HCT116 (cell line): ENCODE data around the gene AJUBA. TPM values are rescaled to one million over a fixed set of nuclear protein-coding genes. Genes with fewer than 3 reads are reported as not detected.

Experiments used
- ATAC-seq: fragments of 200-7000 bp; cut with Tn5 transposase; 2 replicates; pipeline ENCODE4 v1.9.1; 2020; ENCODE audit warnings: mild to moderate bottlenecking, moderate library complexity
- BruUV-seq: library from RNA; stranded (reverse); fragments of 400-500 nt; replicated peaks from 2 replicates; lab custom pipeline; 2021; lab: Mats Ljungman, UMichigan
- CTCF ChIA-PET: fragments of 300-600 bp; sonication (Branson Sonifier 250); formaldehyde crosslinking; loops from one replicate; lab custom pipeline; 2021; ENCODE audit warnings: antibody characterized with exemption; lab: Charles Lee
- POLR2A ChIA-PET: fragments of 300-600, 350-600 bp; sonication (Branson Sonifier 250); formaldehyde crosslinking; loops from one replicate; lab custom pipeline; 2021; ENCODE audit warnings: antibody characterized with exemption; lab: Charles Lee
- RAD21 ChIA-PET, 2 experiments: fragments of 300-600 bp; sonication (Branson Sonifier 250); formaldehyde crosslinking; loops; one replicate each; lab custom pipeline; 2023; ENCODE audit warnings: low total read pairs in 2 of 2; ENCODE audit not compliant: uncharacterized antibody in 2 of 2, unreplicated experiment in 2 of 2, low non-redundant PET in 1 of 2; lab: Charles Lee
- DNase-seq: peaks from one replicate; pipeline ENCODE4 v3.0.0-alpha.2; 2010; ENCODE audit warnings: low read depth, low spot score
- H2AFZ ChIP-seq: fragments of 200-600 bp; shearing (Covaris generic), sonication (generic); 2 replicates; pipeline ENCODE4 v1.6.1; 2017; ENCODE audit warnings: low read depth, mixed run types, mixed read lengths, antibody characterized with exemption, low read length; ENCODE audit not compliant: poor library complexity, severe bottlenecking
- H3K27ac ChIP-seq: 2 replicates; pipeline ENCODE4 v1.5.1; 2012; ENCODE audit warnings: low read depth, low read length
- H3K27me3 ChIP-seq: fragments of 200-600 bp; sonication (generic); 2 replicates; pipeline ENCODE4 v1.6.1; 2016; ENCODE audit warnings: mixed run types, low read length, mixed read lengths; ENCODE audit not compliant: insufficient read depth
- H3K36me3 ChIP-seq, 2 experiments: fragments of 200-500 bp in 1 of 2; fragments of 200-600 bp in 1 of 2; sonication (Bioruptor generic) in 1 of 2; sonication (generic) in 1 of 2; 2 replicates each; pipeline versions ENCODE4 v1.5.1 to v1.6.1; 2014 to 2016; ENCODE audit warnings: low read length in 2 of 2, inconsistent platforms in 1 of 2, mixed read lengths in 1 of 2, mixed run types in 1 of 2; ENCODE audit not compliant: insufficient read depth in 2 of 2, control insufficient read depth in 1 of 2
- H3K4me1 ChIP-seq, 2 experiments: fragments of 200-600 bp in 1 of 2; sonication (generic) in 1 of 2; 2 replicates each; pipeline versions ENCODE4 v1.5.1 to v1.6.1; 2012 to 2017; ENCODE audit warnings: low read length in 2 of 2, inconsistent platforms in 1 of 2, mild to moderate bottlenecking in 1 of 2, mixed read lengths in 1 of 2, mixed run types in 1 of 2, moderate library complexity in 1 of 2; ENCODE audit not compliant: insufficient read depth in 2 of 2, control insufficient read depth in 1 of 2
- H3K4me2 ChIP-seq: fragments of 200-600 bp; sonication (generic); 2 replicates; pipeline ENCODE4 v1.6.1; 2017; ENCODE audit warnings: mixed run types, low read length, mixed read lengths
- H3K4me3 ChIP-seq, 2 experiments: fragments of 200-600 bp in 1 of 2; sonication (generic) in 1 of 2; replicated peaks in 1 of 2; 2 replicates each; pipeline ENCODE4 v1.5.1; 2011 to 2016; ENCODE audit warnings: low read length in 2 of 2, control low read depth in 1 of 2, low read depth in 1 of 2, mild to moderate bottlenecking in 1 of 2, mixed read lengths in 1 of 2, mixed run types in 1 of 2
- H3K79me2 ChIP-seq: fragments of 200-600 bp; sonication (generic); 2 replicates; pipeline ENCODE4 v1.6.1; 2017; ENCODE audit warnings: mild to moderate bottlenecking, mixed run types, low read length, moderate library complexity, mixed read lengths; ENCODE audit not compliant: insufficient read depth
- H3K9ac ChIP-seq: fragments of 200-600 bp; sonication (generic); 2 replicates; pipeline ENCODE4 v1.6.1; 2016; ENCODE audit warnings: low read length, mixed read lengths
- H3K9me2 ChIP-seq: fragments of 200-600 bp; sonication (generic), shearing (Covaris generic); 2 replicates; pipeline ENCODE4 v1.6.1; 2017; ENCODE audit warnings: mixed run types, mild to moderate bottlenecking, moderate library complexity; ENCODE audit not compliant: insufficient read depth
- H3K9me3 ChIP-seq, 2 experiments: fragments of 200-500 bp in 1 of 2; fragments of 200-600 bp in 1 of 2; sonication (Bioruptor generic) in 1 of 2; sonication (generic) in 1 of 2; 2 replicates each; pipeline ENCODE4 v1.6.1; 2014 to 2017; ENCODE audit warnings: low read length in 2 of 2, mixed read lengths in 2 of 2, inconsistent platforms in 1 of 2, low read depth in 1 of 2, mild to moderate bottlenecking in 1 of 2, mixed run types in 1 of 2, moderate library complexity in 1 of 2; ENCODE audit not compliant: control insufficient read depth in 1 of 2, insufficient read depth in 1 of 2
- H4K20me1 ChIP-seq: fragments of 200-600 bp; sonication (generic), shearing (Covaris generic); 2 replicates; pipeline ENCODE4 v1.6.1; 2017; ENCODE audit warnings: mixed run types, mild to moderate bottlenecking, moderate library complexity; ENCODE audit not compliant: insufficient read depth
- CEBPB ChIP-seq: IDR thresholded peaks from 2 replicates; pipeline ENCODE4 v1.6.1; 2012; ENCODE audit warnings: low read depth
- EZH2phosphoT487 ChIP-seq: fragments of 200-600 bp; IDR thresholded peaks from 2 replicates; pipeline ENCODE4 v1.6.1; 2018; ENCODE audit warnings: antibody characterized with exemption, borderline replicate concordance
- FOSL1 ChIP-seq: IDR thresholded peaks from 2 replicates; pipeline ENCODE4 v1.6.1; 2012; ENCODE audit warnings: low read depth
- SP1 ChIP-seq: IDR thresholded peaks from 2 replicates; pipeline ENCODE4 v1.6.1; 2012; ENCODE audit warnings: low read depth
- YY1 ChIP-seq: IDR thresholded peaks from 2 replicates; pipeline ENCODE4 v1.6.1; 2011; ENCODE audit warnings: low read length, low read depth, moderate library complexity, mild to moderate bottlenecking; ENCODE audit not compliant: insufficient replicate concordance; ENCODE audit errors: extremely low read depth
- ZNF274 ChIP-seq: fragments of 200-500 bp; sonication (Bioruptor generic); IDR thresholded peaks from 2 replicates; pipeline ENCODE4 v1.6.1; 2014; ENCODE audit warnings: mild to moderate bottlenecking, low read depth, low read length, inconsistent platforms
- intact Hi-C: fragments of 100-400 bp; cut with micrococcal nuclease; formaldehyde crosslinking; loops from 2 replicates; pipeline ENCODE4 v1.10.0; 2022
- total RNA-seq: library from RNA; stranded (reverse); gene quantifications from one replicate; pipeline ENCODE4 v1.2.1, GENCODE V29; 2021; ENCODE audit not compliant: unreplicated experiment
- TF ChIP-seq, protein P1 (sequence below), 3 experiments: fragments of 200-600 bp in 1 of 3; sonication (generic) in 1 of 3; IDR thresholded peaks in 2 of 3; conservative IDR thresholded peaks in 1 of 3; 2 replicates each; pipeline ENCODE4 v1.5.1; 2012 to 2017; ENCODE audit warnings: low read depth in 2 of 3, low read length in 2 of 3, antibody characterized with exemption in 1 of 3, borderline replicate concordance in 1 of 3, control low read depth in 1 of 3, mild to moderate bottlenecking in 1 of 3, mixed read lengths in 1 of 3, mixed run types in 1 of 3, moderate library complexity in 1 of 3; ENCODE audit not compliant: insufficient read depth in 1 of 3
- TF ChIP-seq, protein P2 (sequence below): IDR thresholded peaks from 2 replicates; pipeline ENCODE4 v1.6.1; 2012; ENCODE audit warnings: low read depth

AJUBA gene
- total RNA-seq, 1 experiment from 2014 or later = 39.7 TPM

DNA sequence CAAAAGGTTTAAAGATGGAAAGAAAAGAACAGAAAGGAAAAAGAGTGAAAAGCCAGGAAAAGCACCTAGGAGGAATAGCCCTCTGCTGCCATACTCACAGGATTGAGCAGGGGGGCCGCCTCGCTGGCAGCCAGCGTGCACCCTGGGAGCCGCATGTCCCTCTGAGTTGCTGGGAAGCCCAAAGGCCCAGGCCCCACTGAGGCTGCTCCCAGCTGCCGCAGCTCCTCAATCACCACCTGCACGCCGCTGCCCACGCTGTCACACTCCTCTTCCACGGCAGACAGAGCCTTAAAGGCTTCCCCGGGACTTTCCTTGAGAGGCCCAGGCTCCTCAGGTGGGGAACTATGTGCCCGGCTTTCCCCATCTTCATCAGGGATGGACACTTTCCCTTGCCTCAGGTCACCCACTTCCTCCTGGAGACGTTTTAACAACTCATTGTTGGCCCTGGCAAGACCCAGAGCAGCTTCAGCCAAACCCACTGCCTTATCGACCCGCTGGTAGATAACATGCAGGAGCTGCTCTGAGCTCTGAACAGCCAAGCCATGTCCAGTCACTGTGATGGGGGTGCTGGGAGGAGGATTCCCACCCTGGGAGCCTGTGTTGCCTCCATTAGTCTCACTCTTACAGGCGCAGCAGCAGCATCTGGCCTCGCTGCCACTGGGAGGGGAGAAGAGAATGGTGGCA lies 16.1 kb upstream of the AJUBA start:
- H3K9me2 ChIP-seq = no peaks in the 10 kb centered on the region
- H3K9me3 ChIP-seq = no peaks in the 10 kb centered on the region
- intact Hi-C loops = no loop called here
- TF ChIP-seq FOSL1 (no peak), SP1 (no peak), YY1 (no peak), CEBPB (no peak), ZNF274 (no peak), EZH2phosphoT487 (no peak)
- TF ChIP-seq, protein P1, sequence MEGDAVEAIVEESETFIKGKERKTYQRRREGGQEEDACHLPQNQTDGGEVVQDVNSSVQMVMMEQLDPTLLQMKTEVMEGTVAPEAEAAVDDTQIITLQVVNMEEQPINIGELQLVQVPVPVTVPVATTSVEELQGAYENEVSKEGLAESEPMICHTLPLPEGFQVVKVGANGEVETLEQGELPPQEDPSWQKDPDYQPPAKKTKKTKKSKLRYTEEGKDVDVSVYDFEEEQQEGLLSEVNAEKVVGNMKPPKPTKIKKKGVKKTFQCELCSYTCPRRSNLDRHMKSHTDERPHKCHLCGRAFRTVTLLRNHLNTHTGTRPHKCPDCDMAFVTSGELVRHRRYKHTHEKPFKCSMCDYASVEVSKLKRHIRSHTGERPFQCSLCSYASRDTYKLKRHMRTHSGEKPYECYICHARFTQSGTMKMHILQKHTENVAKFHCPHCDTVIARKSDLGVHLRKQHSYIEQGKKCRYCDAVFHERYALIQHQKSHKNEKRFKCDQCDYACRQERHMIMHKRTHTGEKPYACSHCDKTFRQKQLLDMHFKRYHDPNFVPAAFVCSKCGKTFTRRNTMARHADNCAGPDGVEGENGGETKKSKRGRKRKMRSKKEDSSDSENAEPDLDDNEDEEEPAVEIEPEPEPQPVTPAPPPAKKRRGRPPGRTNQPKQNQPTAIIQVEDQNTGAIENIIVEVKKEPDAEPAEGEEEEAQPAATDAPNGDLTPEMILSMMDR (IDR thresholded peaks at IDR 0.05 in 2 of 3, conservative IDR thresholded peaks at IDR 0.05 in 1 of 3; ENCODE audit: borderline replicate concordance in 1 of 3, insufficient read depth in 1 of 3, low read depth in 2 of 3, low read length in 2 of 3) = no peak
- TF ChIP-seq, protein P2, sequence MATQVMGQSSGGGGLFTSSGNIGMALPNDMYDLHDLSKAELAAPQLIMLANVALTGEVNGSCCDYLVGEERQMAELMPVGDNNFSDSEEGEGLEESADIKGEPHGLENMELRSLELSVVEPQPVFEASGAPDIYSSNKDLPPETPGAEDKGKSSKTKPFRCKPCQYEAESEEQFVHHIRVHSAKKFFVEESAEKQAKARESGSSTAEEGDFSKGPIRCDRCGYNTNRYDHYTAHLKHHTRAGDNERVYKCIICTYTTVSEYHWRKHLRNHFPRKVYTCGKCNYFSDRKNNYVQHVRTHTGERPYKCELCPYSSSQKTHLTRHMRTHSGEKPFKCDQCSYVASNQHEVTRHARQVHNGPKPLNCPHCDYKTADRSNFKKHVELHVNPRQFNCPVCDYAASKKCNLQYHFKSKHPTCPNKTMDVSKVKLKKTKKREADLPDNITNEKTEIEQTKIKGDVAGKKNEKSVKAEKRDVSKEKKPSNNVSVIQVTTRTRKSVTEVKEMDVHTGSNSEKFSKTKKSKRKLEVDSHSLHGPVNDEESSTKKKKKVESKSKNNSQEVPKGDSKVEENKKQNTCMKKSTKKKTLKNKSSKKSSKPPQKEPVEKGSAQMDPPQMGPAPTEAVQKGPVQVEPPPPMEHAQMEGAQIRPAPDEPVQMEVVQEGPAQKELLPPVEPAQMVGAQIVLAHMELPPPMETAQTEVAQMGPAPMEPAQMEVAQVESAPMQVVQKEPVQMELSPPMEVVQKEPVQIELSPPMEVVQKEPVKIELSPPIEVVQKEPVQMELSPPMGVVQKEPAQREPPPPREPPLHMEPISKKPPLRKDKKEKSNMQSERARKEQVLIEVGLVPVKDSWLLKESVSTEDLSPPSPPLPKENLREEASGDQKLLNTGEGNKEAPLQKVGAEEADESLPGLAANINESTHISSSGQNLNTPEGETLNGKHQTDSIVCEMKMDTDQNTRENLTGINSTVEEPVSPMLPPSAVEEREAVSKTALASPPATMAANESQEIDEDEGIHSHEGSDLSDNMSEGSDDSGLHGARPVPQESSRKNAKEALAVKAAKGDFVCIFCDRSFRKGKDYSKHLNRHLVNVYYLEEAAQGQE = no peak
- H3K9ac ChIP-seq = no peak overlapping the region
- ATAC-seq (no peak), DNase-seq (no peak)
- RAD21 ChIA-PET = no interaction called here
- H3K4me3 ChIP-seq = no peak overlapping the region
- peaks cover 4 to 8% of the 10 kb centered on the region in 2 experiments; a peak in 3 of 4 replicates for H3K4me1 ChIP-seq
- POLR2A ChIA-PET = no interaction called here
- no TSS peak for BruUV-seq
- no peaks in the 10 kb centered on the region for H3K79me2 ChIP-seq
- H3K36me3 ChIP-seq = no peaks in the 10 kb centered on the region
- CTCF ChIA-PET = interaction anchor here (0.6 kb wide), 1 partner anchor 12 kb away, joined by 4 read pairs; no protein-coding TSS in a partner anchor
- no peak overlapping the region for H3K4me2 ChIP-seq
- no peak overlapping the region for H2AFZ ChIP-seq
- no peaks in the 10 kb centered on the region for H4K20me1 ChIP-seq
- no peaks in the 10 kb centered on the region for H3K27me3 ChIP-seq
- H3K27ac ChIP-seq = no peak overlapping the region
